ENCODE data around the gene PRRT3.

PRRT3 gene

GRCh38 chr3:9951962-9952805 is at the start of gene PRRT3:
TSS of gene PRRT3 (minus strand) at chr3:9952408. CDS start at chr3:9950115, 2,293 bp downstream.
- Histone ChIP-seq H3K79me2 (ENCODE audit: low read length) (no peaks in the 10 kb centered on the region), H3K4me1 (ENCODE audit: low read length) (peaks cover 12% of the 10 kb centered on the region), H3K27ac (ENCODE audit: low read length) (peak within 1 kb of the TSS; percentile 44), H3K4me3 (ENCODE audit: low read length) (peak within 1 kb of the TSS; percentile 87), H3K27me3 (ENCODE audit: low read depth, low read length) (no peaks in the 10 kb centered on the region), H3K9me3 (ENCODE audit: insufficient read depth, low read length) (no peaks in the 10 kb centered on the region), H2AFZ (ENCODE audit: low read depth, low read length) (peak within 1 kb of the TSS; percentile 61; the same call in 1 of the 2 replicates), H3K36me3 (replicated peaks; ENCODE audit: low read depth, low read length) (peaks cover 3% of the 10 kb centered on the region), H3K4me2 (ENCODE audit: low read length) (peak within 1 kb of the TSS; percentile 90), H3K9ac (ENCODE audit: low read length) (peak within 1 kb of the TSS; percentile 62), H4K20me1 (ENCODE audit: insufficient read depth, low read length) (no peaks in the 10 kb centered on the region)
- TF ChIP-seq CTCF (IDR thresholded peaks at IDR 0.05; ENCODE audit: low read depth, low read length) (no peak), EZH2phosphoT487 (IDR thresholded peaks at IDR 0.05; ENCODE audit: low read depth) (no peak)

DNA sequence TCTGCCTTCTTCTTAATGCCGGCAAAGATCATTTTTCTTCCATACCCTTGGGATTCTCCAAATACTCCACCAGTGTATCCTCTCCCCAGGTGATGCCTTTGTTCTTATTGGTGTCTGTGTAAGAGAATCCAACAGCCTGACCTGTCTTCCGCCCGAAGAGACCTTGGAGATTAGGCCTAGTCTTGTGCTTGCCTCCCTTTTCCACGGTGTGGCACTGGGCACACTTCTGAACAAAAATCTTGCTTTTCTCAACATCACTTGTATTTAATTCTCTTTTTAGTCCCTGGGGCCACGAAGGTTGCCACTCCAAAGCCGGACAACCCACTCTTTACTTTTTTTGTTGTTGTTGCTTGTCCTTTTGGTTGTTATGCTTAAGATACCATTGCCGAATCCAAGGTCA is 48.5 kb upstream of the PRRT3 start:
- H3K27ac ChIP-seq (ENCODE audit: low read length): no peak overlapping the region
- TF ChIP-seq CTCF (IDR thresholded peaks at IDR 0.05; ENCODE audit: low read depth, low read length) (no peak), EZH2phosphoT487 (IDR thresholded peaks at IDR 0.05; ENCODE audit: low read depth) (no peak)
- peaks cover 33% of the 10 kb centered on the region for H3K36me3 ChIP-seq (replicated peaks; ENCODE audit: low read depth, low read length)
- no peak overlapping the region for H2AFZ ChIP-seq (ENCODE audit: low read depth, low read length)
- no peak overlapping the region for H3K9ac ChIP-seq (ENCODE audit: low read length)
- H3K4me2 ChIP-seq (ENCODE audit: low read length): no peak overlapping the region
- peaks cover 3% of the 10 kb centered on the region; the same call in 1 of the 2 replicates for H3K4me1 ChIP-seq (ENCODE audit: low read length)
- peaks cover 58% of the 10 kb centered on the region for H3K79me2 ChIP-seq (ENCODE audit: low read length)
- no peaks in the 10 kb centered on the region for H3K9me3 ChIP-seq (ENCODE audit: insufficient read depth, low read length)
- no peak overlapping the region for H3K4me3 ChIP-seq (ENCODE audit: low read length)
- no peaks in the 10 kb centered on the region for H3K27me3 ChIP-seq (ENCODE audit: low read depth, low read length)
- peaks cover 34% of the 10 kb centered on the region; the same call in 1 of the 2 replicates for H4K20me1 ChIP-seq (ENCODE audit: insufficient read depth, low read length)

GRCh38 chr3:9994086-9994844 is 42.1 kb upstream of the PRRT3 start:
- Histone ChIP-seq H3K9me3 (ENCODE audit: insufficient read depth, low read length) (no peaks in the 10 kb centered on the region), H3K27ac (ENCODE audit: low read length) (no peak overlapping the region), H3K79me2 (ENCODE audit: low read length) (peaks cover 97% of the 10 kb centered on the region), H3K27me3 (ENCODE audit: low read depth, low read length) (no peaks in the 10 kb centered on the region), H3K4me2 (ENCODE audit: low read length) (no peak overlapping the region), H3K4me3 (ENCODE audit: low read length) (no peak overlapping the region), H3K4me1 (ENCODE audit: low read length) (no peaks in the 10 kb centered on the region), H4K20me1 (ENCODE audit: insufficient read depth, low read length) (peaks cover 29% of the 10 kb centered on the region), H2AFZ (ENCODE audit: low read depth, low read length) (no peak overlapping the region), H3K9ac (ENCODE audit: low read length) (no peak overlapping the region), H3K36me3 (replicated peaks; ENCODE audit: low read depth, low read length) (peaks cover 21% of the 10 kb centered on the region)
- TF ChIP-seq EZH2phosphoT487 (IDR thresholded peaks at IDR 0.05; ENCODE audit: low read depth): no peak
- TF ChIP-seq CTCF (IDR thresholded peaks at IDR 0.05; ENCODE audit: low read depth, low read length): no peak

GRCh38 chr3:9986230-9986725 is 34.1 kb upstream of the PRRT3 start:
- H4K20me1 ChIP-seq (ENCODE audit: insufficient read depth, low read length): peaks cover 8% of the 10 kb centered on the region
- no peaks in the 10 kb centered on the region for H3K27me3 ChIP-seq (ENCODE audit: low read depth, low read length)
- H3K9ac ChIP-seq (ENCODE audit: low read length): peak overlapping the region; percentile 86
- peak overlapping the region; percentile 87; the same call in 1 of the 2 replicates for H3K27ac ChIP-seq (ENCODE audit: low read length)
- peak overlapping the region; percentile 95 for H3K4me2 ChIP-seq (ENCODE audit: low read length)
- TF ChIP-seq CTCF (IDR thresholded peaks at IDR 0.05; ENCODE audit: low read depth, low read length): no peak
- TF ChIP-seq EZH2phosphoT487 (IDR thresholded peaks at IDR 0.05; ENCODE audit: low read depth): no peak
- peaks cover 8% of the 10 kb centered on the region for H3K36me3 ChIP-seq (replicated peaks; ENCODE audit: low read depth, low read length)
- H2AFZ ChIP-seq (ENCODE audit: low read depth, low read length): peak overlapping the region; percentile 62; the same call in 1 of the 2 replicates
- peaks cover 16% of the 10 kb centered on the region for H3K4me1 ChIP-seq (ENCODE audit: low read length)
- H3K4me3 ChIP-seq (ENCODE audit: low read length): peak overlapping the region; percentile 92
- peaks cover 75% of the 10 kb centered on the region for H3K79me2 ChIP-seq (ENCODE audit: low read length)
- no peaks in the 10 kb centered on the region for H3K9me3 ChIP-seq (ENCODE audit: insufficient read depth, low read length)
